Measurements from ENCODE around the gene FHIT.

The FHIT gene

DNA sequence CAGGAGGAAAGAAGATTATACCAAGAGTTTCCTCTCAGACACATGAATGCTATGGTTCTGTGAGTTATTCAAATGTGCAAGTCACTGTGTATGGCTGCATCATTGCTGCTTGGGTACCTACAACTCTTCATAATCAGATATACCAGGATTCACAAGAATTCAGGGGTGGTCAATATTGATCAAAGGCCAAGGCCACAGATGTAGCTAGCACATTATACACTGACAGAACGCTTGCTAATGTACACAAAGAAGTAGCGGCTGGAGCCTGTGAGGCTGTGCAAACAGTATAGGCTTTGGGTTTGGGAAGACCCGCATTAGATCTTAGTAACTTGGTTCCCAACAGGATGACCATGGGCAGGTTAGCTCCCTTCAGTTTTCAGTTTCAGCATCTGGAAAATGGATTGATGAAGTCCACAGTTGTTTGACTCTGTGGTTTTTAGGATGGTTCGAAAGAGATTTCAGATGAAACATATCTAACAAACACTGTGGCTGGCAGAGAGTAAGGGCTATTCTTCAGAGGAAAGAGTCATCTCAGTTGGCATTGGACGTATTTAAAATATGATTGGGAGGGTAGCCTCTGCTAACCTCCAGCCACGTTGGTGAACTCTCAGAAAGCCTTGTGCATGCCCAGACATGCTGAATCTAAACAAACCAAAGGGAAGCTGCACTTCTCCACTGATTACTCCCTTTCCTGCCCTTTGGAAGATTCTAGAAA is 1452.7 kb downstream of the FHIT start:
- DNase-seq, result no peak

DNA sequence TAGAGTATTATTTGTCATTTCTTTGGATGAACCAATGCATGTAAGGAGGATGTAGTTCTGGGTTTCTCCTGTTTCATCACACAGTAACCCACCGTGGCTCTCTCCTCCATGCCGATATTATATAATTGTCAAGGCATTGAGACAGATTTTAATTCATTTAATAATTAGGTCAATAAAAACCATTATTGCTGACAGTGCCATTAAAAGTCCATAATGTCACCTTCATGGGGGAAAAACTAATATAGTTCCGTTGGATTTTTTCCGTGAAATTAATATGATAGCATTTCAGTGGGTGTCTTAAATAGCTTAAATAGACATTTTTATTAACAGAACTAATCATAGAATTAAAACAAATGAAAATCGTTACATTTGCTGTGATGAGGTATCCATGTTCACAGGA is 1453.7 kb downstream of the FHIT start:
- DNase-seq, result no peak

DNA sequence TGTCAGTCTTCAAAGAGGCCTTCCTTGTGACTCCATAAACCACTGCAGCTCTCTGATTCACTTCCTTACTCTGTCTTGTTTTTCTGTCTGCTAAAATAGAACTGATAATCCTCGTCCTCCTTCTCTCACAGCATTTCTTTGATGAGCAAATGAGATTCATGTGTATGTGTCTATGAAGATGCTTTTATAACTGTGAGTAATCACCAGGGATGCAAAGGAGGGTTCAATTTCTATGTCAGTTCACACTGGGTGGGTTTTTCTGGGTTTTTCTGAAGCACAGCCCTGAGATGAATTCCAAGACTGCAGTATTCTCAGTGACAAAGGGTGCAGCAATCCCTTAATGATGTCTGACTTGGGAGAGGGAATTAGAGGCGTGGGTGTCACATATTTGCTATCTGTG is 1454.8 kb downstream of the FHIT start:
- no peak for DNase-seq

DNA sequence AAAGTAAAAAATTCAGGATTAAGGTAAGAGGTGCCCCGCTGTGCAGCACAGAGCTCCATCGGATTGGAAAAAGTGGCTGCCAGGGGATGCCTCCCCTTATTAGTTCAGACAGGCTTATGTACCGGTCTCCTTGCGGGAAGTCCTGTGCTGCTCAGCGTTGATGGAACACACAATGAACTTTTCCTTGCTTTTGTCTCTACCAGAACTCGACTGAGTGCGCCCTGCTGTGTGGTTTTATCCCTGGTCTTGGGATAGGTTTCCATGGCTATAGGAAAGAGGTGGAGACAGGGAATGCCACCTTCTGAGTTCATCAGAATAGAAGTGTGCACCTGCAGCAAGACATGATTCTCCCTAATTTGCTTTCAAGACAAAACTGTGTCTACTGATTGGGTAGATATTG is 1455.5 kb downstream of the FHIT start:
- DNase-seq, result no peak

DNA sequence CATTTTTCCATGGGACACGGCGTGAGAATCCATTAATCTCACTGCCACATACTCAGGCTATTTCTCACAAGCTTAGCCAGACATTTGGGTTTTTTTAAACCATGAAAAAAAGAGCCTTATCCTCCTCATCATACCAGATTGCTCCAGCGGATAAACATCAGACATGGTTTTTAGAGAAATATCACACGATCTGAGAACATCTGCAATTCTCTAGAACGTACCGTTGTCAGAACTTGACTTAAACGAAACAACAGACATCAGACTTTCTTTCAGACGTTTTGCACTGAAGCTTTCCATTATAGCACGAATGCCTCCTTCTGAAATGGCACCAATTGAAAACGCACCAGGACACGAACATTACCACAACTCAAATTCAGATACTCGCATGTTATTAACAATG is 1457.3 kb downstream of the FHIT start:
- DNase-seq, result no peak

DNA sequence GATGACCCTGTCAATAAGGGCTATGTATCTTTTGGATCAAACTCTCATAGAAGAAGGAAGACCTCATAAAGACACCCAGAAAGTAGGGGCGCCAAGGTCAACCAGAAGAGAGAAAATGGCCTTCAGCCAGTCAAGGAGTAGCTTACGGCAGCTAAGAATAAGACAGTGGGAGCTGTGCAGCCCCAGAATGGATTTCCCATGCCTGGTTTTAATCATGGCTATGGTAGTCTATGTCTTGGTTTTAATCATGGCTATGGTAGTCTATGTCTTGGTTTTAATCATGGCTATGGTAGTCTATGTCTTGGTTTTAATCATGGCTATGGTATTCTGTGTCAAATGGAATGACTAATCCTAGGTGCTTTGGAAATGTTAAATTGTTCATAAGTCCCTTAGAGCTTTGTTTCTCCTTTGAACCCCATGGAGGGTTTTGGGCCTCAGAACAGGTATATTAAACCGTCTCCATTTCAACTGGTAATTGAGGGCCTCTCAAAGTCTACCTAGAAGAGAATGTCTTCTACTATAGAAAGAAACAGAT is 1459.4 kb downstream of the FHIT start:
- DNase-seq, result no peak

DNA sequence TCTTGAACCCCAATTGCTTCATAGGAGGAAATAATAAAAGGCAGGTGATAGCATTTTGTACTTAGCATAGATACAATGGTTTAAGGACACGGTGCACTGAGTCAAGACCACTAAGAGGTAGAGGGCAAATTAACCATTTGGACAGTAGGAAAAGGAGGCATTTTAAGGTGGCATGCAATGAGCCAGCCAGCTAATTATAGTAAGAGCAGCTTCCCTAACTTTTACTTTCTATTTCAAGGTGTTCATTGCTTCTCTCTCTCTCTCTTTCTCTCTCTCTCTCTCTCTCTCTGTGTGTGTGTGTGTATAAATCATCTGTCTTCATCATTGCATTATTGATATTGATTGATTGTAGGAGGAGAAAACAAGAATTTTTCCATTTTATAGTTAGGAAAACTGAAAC is 1461.0 kb downstream of the FHIT start:
- no peak for DNase-seq

DNA sequence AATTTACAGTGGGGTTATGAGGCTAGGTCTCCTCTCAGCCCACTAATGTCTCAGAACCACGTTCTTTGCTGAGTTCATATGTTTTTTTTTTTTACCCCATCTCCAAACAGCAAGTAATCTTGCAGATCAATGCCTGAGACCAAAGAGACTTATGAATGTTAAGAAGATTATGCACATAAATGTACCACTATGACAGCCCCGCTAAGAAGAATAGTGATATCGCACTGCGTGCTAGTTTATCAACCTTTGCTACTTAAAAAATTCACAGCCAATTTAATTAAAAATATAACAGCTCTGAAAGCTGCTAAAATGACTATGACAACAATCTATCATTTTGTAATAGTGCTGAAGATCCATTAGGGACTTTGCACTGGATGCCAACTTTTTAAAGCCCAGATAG is 1462.5 kb downstream of the FHIT start:
- DNase-seq, result no peak

DNA sequence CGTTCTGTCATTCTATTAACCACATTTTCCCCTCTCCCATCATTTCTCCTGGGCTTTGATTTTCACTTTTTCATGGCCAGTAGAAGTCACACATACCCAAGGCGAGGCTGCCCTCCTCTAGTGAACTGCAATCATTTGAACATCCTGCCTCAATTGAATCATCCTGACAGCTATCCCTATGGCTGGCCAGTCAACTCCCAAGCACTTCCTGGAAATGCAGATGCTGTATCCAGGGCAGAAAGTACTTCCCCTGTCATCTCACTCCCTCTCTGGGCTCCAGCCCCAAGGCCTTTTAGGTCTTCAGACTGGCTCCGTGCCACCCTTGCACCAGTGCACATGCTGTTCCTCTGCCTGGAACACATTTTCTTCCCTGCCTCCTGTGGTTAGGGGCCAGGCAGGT is 1463.1 kb downstream of the FHIT start:
- DNase-seq, result no peak

DNA sequence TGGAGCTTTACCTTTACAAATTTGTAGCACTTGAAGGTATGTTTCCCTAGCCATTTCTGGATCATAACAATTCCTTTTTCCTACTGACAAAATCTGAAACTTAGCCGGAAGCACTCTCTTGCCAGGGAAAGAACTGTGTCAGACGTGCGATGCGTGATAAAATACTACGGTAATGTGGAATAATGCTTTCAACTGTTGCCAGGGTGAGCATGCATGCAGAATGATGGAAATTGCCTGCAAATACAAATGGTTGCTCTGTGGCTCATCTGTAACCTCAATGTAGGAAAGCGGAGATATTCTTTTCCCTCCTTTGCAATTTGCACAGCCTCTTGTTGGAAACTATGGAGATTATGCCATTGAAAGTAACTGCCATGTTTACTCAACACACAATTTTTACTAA is 1464.9 kb downstream of the FHIT start:
- no peak for DNase-seq

DNA sequence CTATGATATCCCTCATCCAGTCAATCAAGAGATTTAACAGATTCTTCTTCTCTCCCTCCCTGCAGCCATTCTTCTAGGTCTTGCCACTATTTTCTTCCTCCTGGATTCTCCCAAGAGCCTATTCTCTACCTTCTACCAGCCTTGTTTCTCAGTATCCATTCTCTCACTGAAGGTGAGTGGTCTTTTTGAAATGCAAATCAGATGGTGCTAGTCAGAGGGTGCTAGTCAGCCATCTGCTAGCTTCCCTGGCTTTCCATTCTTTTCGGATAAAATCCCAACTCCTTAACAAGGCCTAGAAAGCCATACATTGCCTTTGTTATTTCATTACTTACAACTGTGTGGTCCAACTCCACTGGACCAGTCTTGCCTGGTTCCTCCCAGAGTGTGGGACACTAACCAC is 1467.1 kb downstream of the FHIT start:
- DNase-seq, result no peak

DNA sequence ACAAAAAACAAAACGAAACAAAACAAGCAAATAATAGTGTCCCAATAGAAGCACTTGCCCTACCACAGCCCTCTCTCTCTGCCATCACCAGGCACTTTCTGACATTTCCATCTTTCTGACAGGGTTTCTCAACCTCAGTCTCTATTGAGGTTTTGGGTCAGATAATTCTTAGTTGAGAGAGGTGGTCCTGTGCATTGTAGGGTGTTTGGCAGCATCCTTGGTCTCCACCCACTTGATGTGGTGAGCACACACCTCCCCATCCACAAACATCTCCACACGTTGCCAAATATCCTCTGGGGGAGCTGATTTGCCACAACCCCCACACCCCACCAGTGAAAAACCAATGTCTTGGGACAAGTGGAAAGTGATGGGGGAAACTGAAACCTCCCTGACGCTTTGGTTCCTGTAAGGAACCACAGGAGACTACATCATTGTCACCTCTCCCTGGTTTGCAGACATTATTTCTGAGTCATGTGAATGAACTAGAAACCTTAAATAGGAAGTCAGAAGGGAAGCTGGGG is 1467.7 kb downstream of the FHIT start:
- no peak for DNase-seq

DNA sequence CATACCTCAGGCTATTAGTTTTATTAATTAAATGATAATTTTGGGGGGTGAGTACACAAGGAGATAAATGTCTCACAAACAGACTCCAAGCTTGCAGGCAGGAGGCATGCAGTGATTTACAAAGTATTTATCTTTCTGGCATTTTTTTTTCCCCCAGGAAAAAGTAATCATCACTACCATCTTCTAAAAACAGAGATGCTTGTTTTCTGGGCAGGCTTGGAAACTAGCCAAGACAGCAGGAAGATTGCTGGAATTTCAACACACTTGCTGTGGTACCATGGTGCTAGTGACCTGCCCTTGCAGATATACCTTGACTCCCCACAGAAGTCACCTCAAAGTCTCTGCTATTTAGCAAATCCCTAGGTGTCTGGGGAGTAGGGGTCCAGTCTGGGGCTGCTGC is 1468.6 kb downstream of the FHIT start:
- no peak for DNase-seq

DNA sequence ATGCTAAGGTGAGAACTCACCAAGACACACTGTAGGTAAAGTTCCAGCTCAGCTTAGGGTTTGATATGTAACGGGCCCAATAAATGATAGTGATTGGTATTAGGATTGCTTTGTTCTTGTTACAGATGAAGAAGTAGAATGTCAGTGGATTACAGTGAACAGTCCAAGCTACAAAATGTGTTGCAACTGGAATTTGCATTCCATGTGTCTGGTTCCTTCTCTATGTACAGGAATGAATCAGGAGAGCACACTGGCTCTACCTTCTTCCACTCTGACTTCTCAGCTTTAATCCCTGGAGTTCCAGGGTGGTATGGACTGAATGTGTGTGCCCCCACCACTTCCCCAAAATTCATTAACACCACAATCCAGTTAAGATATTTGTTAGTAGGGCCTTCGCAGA is 1471.0 kb downstream of the FHIT start:
- DNase-seq, result no peak

DNA sequence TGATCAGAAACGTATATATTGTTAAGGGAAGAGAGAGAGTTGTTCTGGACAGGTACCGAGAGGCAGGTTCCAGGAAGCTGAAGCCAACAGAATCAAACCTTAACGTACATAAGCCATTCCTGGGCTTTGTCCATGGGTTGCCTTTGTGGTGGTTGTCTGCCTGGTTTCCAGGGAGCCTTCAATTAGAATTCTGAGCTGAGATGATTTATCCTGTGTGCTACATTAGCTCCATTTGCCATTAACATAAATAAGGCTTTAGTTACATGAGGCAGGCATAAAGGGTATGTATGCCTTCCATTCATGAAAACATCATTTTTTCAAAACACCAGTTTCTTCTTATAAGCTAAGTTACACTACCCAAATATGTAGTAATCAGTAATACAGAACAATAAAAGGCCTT is 1472.0 kb downstream of the FHIT start:
- no peak for DNase-seq

DNA sequence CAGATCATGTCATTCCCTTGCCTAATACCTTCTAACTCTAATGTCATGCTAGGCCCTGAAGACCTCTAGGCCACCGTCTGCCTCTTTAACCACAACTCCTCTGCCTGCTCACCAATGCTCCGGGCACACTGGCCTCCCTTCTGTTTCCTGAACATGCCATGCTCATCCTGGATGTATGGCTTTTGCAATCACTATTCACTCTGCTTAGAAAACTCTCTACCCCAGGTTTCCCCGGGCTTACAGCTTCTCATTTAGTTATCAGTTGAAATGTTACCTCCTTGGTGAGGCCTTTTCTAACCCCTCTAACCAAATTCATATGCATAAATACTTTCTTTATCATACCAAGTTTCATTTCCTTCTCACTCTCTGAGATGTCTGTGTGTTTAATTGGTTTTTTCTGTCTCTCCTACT is 1473.6 kb downstream of the FHIT start:
- DNase-seq, result no peak

DNA sequence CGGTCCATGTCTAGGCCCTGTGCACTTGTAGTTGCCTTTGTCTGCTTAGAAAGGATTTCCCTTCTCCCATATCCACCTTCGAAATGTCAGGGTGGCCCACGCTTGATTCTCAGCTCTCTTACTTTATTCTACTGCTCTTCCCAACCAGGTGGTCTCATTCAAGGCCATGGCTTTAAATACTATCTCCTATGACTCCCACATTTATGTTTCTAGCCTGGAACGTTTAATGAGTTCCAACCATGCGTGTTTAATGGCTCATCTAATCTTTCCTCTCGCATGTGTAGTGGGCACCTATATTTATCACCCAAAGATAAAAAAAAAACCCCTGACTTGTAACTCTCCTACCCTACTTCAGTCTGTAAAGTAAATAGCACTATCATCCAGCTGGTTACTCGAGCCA is 1474.2 kb downstream of the FHIT start:
- DNase-seq, result no peak

DNA sequence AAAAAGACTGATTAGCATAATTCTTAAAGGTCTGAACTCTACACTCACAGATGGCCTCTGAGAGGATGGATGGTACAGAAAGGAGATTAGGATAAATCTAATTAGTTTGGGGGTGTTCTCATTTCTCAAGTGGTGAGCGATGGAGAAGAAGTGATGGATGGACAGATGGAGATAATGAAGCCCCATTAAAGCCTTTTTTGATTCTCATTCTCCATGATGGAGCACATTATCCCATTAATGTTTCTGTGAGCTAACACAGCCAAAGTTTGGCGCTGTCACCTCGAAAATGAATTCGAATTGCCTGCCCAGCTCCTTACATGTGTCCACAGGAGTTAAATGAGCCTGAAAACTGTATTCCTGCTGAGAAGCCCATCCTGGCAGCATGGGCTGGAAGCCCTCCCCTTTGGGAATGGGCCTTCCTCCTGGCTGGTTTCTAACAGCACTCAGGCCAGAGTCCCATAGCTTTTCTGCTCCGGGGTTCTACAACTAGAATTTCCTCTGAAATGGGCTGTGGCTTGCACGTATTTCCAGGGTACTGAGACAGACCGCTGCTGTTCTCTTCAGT is 1475.4 kb downstream of the FHIT start:
- no peak for DNase-seq

DNA sequence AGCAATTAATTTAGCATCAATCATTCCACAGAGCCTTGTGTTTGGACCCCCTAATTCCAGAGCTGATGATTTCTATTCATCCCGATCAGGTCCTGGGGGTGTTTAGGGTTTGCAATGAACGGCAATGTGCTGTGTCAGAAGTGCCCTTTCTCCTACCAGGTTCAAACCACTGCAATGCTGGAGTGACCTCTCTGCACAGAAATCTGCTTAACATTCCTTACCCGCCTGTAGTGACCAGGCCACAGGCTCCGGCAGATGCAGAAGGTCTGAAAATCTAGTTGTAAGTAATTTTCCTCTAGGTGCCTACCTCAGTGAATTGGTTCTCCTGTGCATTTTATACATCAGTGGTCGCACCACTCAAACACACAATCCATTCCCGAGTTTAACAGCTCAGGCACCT is 1476.1 kb downstream of the FHIT start:
- DNase-seq, result no peak

DNA sequence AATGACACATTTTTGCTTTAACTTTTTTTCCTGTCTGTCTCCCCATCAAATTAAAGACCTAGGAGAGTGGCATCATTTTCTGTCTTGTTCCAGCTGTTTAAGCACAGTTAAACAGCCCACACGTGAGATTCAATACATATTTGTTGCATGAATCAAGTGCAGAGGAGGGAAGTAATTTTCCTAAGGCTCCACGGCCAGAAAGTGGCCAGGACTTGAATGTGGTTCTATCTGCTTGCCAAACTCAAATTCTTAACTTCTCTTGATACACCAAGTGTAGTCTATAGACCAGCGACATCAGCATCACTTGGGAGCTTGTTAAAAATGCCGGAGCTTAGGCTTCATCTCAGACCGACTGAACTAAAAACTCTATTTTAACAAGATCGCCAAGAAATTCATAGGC is 1476.6 kb downstream of the FHIT start:
- DNase-seq, result no peak

DNA sequence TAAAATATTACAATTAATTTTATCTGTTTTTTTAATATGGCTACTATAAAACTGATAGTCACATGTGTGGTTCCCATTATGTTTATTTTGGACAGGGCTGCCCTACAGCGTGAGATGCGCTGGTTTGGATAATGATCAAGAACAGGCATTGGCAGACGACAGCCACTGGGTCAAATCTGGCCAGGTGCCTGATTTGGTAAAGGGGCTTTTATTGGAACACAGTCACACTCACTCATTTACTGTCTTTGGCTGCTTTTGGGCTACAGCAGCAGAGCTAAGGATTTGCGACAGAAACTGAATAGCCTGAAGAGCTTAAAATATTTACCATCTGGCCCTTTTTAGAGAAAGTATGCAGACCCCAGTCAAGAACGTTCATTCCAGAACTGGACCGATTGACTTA is 1477.3 kb downstream of the FHIT start:
- DNase-seq, result no peak

DNA sequence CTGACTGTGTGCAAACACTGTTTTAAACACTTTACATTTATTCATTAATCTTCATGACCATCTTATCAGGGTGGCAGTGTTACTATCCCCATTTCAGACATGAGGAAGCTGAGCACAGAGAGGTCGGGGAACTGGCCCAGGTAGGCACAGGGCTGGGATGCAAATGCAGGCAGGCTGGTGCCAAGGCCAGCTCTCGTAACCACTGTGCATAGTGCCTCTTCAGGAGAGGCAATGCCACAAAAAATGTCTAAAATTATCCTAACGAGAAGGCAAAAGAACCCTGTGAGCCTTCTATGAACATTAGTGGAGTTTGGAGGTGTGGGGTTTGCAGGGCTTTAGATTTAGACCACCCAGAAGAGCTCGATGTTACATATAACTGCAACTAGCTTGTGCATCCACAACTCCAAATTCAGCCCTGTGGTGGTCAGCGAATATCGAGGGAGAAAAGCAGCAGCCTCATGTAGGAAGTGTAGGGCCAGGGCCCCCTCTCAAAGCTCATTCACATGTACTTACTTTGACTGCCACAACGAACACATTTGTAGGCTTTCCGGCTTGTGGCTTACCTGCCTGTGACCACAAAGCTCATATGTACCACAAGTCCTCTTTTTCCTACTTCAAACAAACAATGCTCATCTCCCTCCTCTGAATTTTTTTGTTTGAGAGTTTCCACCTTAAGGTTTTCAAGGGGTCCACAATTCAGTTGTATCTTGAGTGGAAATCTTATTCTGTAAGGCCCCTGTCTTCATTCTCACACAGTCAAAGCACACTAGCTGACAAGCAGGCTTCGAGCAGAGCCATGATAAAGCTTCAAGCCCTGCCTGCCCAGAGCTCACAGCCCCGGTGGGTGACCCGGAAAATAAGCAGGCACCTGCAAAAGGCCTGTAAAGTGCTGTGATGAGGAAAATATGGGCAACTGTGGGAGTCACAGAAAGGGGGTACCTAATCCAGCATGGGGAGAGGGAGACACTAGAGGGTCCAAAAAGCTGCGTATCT is 1478.5 kb downstream of the FHIT start:
- DNase-seq, result no peak

DNA sequence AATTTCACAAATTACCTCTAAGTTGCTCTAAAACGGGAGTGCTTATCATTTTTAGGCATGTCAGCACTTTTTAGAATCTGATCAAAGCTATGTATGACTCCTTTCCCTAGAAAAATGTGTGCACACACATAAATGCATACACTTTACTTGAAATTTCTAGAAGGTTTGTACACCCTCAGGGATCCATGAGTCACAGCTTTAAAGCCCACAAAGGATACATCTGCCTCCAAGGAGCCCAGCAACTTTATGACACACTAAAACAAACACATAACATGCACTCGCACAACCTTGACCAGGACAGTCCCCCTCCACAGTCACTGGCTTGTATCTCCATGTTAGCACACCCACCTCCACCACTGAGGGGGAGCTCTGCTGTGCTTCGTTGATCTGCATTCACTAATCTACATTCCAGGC is 1479.5 kb downstream of the FHIT start:
- no peak for DNase-seq
